ENCODE results near the gene GPATCH2.
"Not testable (repeated sequence)": the region's sequence is repeated elsewhere in the genome, so short reads cannot be mapped to it uniquely, and the experiment has no call there.

Gene GPATCH2

GRCh38 chr1:217432339-217432738 is 198.6 kb downstream of the GPATCH2 start:
- DNase-seq: no peak

GRCh38 chr1:217431395-217431794 is 199.5 kb downstream of the GPATCH2 start:
- no peak for DNase-seq

GRCh38 chr1:217425422-217425821 is 205.5 kb downstream of the GPATCH2 start:
- no peak for DNase-seq

GRCh38 chr1:217419194-217419551 is 211.7 kb downstream of the GPATCH2 start:
- no peak for DNase-seq

GRCh38 chr1:217418269-217419193 is 212.4 kb downstream of the GPATCH2 start:
- DNase-seq: no peak

- no peak for DNase-seq
These were observed 213.5 kb downstream of the GPATCH2 start for GRCh38 chr1:217417363-217417762.

GRCh38 chr1:217407534-217408001 is 223.3 kb downstream of the GPATCH2 start:
- no peak for DNase-seq

- no peak for DNase-seq
These were observed 227.7 kb downstream of the GPATCH2 start for GRCh38 chr1:217403026-217403720.

- no peak for DNase-seq
These were observed 228.6 kb downstream of the GPATCH2 start for GRCh38 chr1:217402301-217402700.

- no peak for DNase-seq
These were observed 237.0 kb downstream of the GPATCH2 start for GRCh38 chr1:217393896-217394295.

GRCh38 chr1:217392441-217392840 is 238.4 kb downstream of the GPATCH2 start:
- no peak for DNase-seq

- DNase-seq: no peak
These were observed 241.0 kb downstream of the GPATCH2 start for GRCh38 chr1:217389895-217390294.

GRCh38 chr1:217388522-217389065 is 242.3 kb downstream of the GPATCH2 start:
- no peak for DNase-seq

GRCh38 chr1:217381773-217382172 is 249.1 kb downstream of the GPATCH2 start:
- not testable (repeated sequence) for DNase-seq

- not testable (repeated sequence) for DNase-seq
These were observed 251.1 kb downstream of the GPATCH2 start for GRCh38 chr1:217379804-217380203.

- DNase-seq: no peak
These were observed 251.6 kb downstream of the GPATCH2 start for GRCh38 chr1:217379336-217379735.

Data from NCI-H510A (cell line).